Lung (tissue), 12 donors: ENCODE results near the gene SETDB1. TPM values are rescaled to one million over a fixed set of nuclear protein-coding genes. Genes with fewer than 3 reads are reported as not detected.

ENCODE experiments used
- ATAC-seq: fragments of 200-7000 bp; cut with Tn5 transposase; one replicate; pipeline ENCODE4 v1.9.1; 2020; ENCODE audit warnings: moderate number of reproducible peaks; ENCODE audit not compliant: insufficient read depth, low FRiP score
- DNase-seq, 3 donors: peaks; one replicate each; pipeline ENCODE4 v3.0.0-alpha.2; 2013 to 2017
- H3K27ac ChIP-seq, 2 donors: one replicate each; pipeline ENCODE4 v1.5.1; 2013; ENCODE audit warnings: mild to moderate bottlenecking in 2 of 2, moderate library complexity in 2 of 2, control low read depth in 1 of 2, inconsistent platforms in 1 of 2, low read depth in 1 of 2, low read length in 1 of 2
- H3K27me3 ChIP-seq, 3 donors: one replicate each; pipeline ENCODE4 v1.5.1; 2013; ENCODE audit warnings: low read length in 2 of 3; ENCODE audit not compliant: control insufficient read depth in 3 of 3, insufficient read depth in 3 of 3
- H3K36me3 ChIP-seq, 4 donors: one replicate each; pipeline ENCODE4 v1.5.1; 2013; ENCODE audit warnings: low read length in 4 of 4, mild to moderate bottlenecking in 1 of 4, moderate library complexity in 1 of 4; ENCODE audit not compliant: control insufficient read depth in 4 of 4, insufficient read depth in 4 of 4
- H3K4me1 ChIP-seq, 5 donors: one replicate each; pipeline ENCODE4 v1.5.1; 2013; ENCODE audit warnings: low read length in 5 of 5, mild to moderate bottlenecking in 2 of 5, moderate library complexity in 1 of 5; ENCODE audit not compliant: control insufficient read depth in 5 of 5, insufficient read depth in 5 of 5
- H3K4me3 ChIP-seq: one replicate; pipeline ENCODE4 v1.5.1; 2013; ENCODE audit warnings: mild to moderate bottlenecking, control low read depth, moderate library complexity
- H3K9ac ChIP-seq, 2 donors: one replicate each; pipeline ENCODE4 v1.5.1; 2013; ENCODE audit warnings: low read length in 2 of 2, control low read depth in 1 of 2; ENCODE audit not compliant: insufficient read depth in 1 of 2
- H3K9me3 ChIP-seq, 4 donors: one replicate each; pipeline ENCODE4 v1.5.1; 2013; ENCODE audit warnings: low read length in 3 of 4, mild to moderate bottlenecking in 1 of 4, moderate library complexity in 1 of 4; ENCODE audit not compliant: control insufficient read depth in 4 of 4, insufficient read depth in 3 of 4
- CTCF ChIP-seq: IDR thresholded peaks from 2 replicates; pipeline ENCODE4 v1.5.1; 2012; ENCODE audit warnings: mild to moderate bottlenecking; ENCODE audit errors: control extremely low read depth, extremely low read depth
- WGBS, 2 donors: extraction: QIAGEN DNeasy Blood & Tissue Kit; methylation state at CpG; one replicate each; pipeline ENCODE4 v1.1.7; 2013; 5-methylcytosine and 5-hydroxymethylcytosine counted together
- polyA plus RNA-seq, 2 donors: library from polyadenylated mRNA; stranded (reverse); fragments of 200-250 nt; gene quantifications; one replicate each; pipeline ENCODE4 v1.2.1, GENCODE V29; 2013
- total RNA-seq, 2 donors: library from RNA; depleted of rRNA in 1 of 2; stranded (reverse); fragments of >200 nt in 1 of 2; gene quantifications; one replicate each; pipeline ENCODE4 v1.2.1, GENCODE V29; 2014 to 2021
- donor health status: control.
- donor health status: control.
- donor health status: Bipolar disorder and iron deficiency.
- donor health status: healthy.
- donor health status: DM: yes; HTN: yes; CAD: no.

SETDB1 gene
- total and polyA plus RNA-seq, 4 donors: 20.0 to 56.2 (median 32.6) TPM

GRCh38 chr1:150973836-150974579 is 47.8 kb downstream of the SETDB1 start:
- Histone ChIP-seq H3K27ac (peak overlapping the region; percentile 92 to 98), H3K9ac (peak overlapping the region; percentile 81 to 89), H3K4me1 (peaks cover 24 to 36% (median 30%) of the 10 kb centered on the region in 5 donors), H3K27me3 (no peaks in the 10 kb centered on the region), H3K9me3 (no peaks in the 10 kb centered on the region), H3K36me3 (peaks cover 0 to 5% (median 0%) of the 10 kb centered on the region in 4 donors), H3K4me3 (peak overlapping the region; percentile 84)
- WGBS, 2 donors: 1% methylated on average over 60 to 66 of the region's 67 CpGs
- DNase-seq: peak in 2 of 3 donors; percentile 31 to 38
- no peak for ATAC-seq
- TF ChIP-seq CTCF: no peak

- H3K4me1 ChIP-seq: peaks cover 26 to 43% (median 30%) of the 10 kb centered on the region in 5 donors
- no peak for TF ChIP-seq CTCF
Measured at GRCh38 chr1:150974580-150975478, 48.7 kb downstream of the SETDB1 start, which contains the start of gene CERS2. Gene CERS2, minus strand, starts transcription at chr1:150974835. Its CDS starts 5,745 bp downstream, at chr1:150969090.

GRCh38 chr1:150976401-150976821 is 50.2 kb downstream of the SETDB1 start:
- no peak overlapping the region for H3K4me3 ChIP-seq

More at GRCh38 chr1:150974580-150975478, 48.7 kb downstream of the SETDB1 start, which contains the start of gene CERS2:
- peak; percentile 57 for ATAC-seq
- 6% methylated on average over 69 to 105 of the region's 106 CpGs for WGBS, 2 donors
- Histone ChIP-seq H3K27me3 (no peaks in the 10 kb centered on the region), H3K4me3 (peak within 1 kb of the TSS; percentile 84), H3K36me3 (peaks cover 0 to 5% (median 0%) of the 10 kb centered on the region in 4 donors), H3K9ac (peak within 1 kb of the TSS; percentile 81 to 89), H3K27ac (peak within 1 kb of the TSS; percentile 94 to 98), H3K9me3 (no peaks in the 10 kb centered on the region)
- peak; percentile 90 to 93 (median 92) for DNase-seq

More at GRCh38 chr1:150976401-150976821, 50.2 kb downstream of the SETDB1 start:
- H3K27ac ChIP-seq: peak overlapping the region in 1 of 2 donors; percentile 89
- no peaks in the 10 kb centered on the region for H3K9me3 ChIP-seq
- H3K4me1 ChIP-seq: peaks cover 17 to 34% (median 22%) of the 10 kb centered on the region in 5 donors
- WGBS, 2 donors: 77 to 90% methylated on average over 9 of the region's 9 CpGs
- H3K27me3 ChIP-seq: no peaks in the 10 kb centered on the region
- ATAC-seq (no peak), DNase-seq (no peak)
- H3K9ac ChIP-seq: no peak overlapping the region
- no peak for TF ChIP-seq CTCF
- H3K36me3 ChIP-seq: peaks cover 0 to 5% (median 0%) of the 10 kb centered on the region in 4 donors
